Measurements from ENCODE around the gene FAM107A. TPM values are rescaled to one million over a fixed set of nuclear protein-coding genes. Genes with fewer than 3 reads are reported as not detected.
A peak's percentile ranks its signal among the peaks of the same experiment; 100 is the strongest.

The FAM107A gene
- total and polyA plus RNA-seq, 2 of the 4 experiments (the other 2 are of a cell fraction): not detected

DNA sequence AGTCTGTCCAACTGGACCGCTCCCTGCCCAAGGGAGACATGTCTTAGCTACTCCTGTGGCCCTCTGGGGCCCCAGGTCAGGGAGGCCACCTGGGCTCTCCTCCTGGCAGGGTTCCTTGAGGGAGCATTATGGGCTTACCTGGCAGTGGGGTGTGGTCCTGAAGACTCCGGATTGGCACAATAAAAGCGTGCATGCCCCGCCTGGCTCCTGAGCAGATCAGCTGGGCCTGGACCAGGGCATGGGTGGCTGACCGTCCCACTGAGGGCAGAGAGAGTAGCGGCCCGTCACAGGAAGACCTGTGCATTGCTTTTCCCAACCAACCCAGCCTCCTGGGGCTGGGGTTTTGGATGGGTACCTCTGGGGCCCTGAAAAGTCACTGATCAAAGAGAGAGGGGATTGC lies 45.6 kb downstream of the FAM107A start:
- no peak overlapping the region for H3K23ac ChIP-seq (ENCODE audit: low read depth, low read length)
- peaks cover 3% of the 10 kb centered on the region; the same call in 1 of the 2 replicates for H3K36me3 ChIP-seq (ENCODE audit: control insufficient read depth, insufficient read depth, low read length)
- no TSS peak for BruUV-seq (replicated peaks)
- no peaks in the 10 kb centered on the region for H4K20me1 ChIP-seq (ENCODE audit: insufficient read depth, low read length)
- H2AK5ac ChIP-seq (ENCODE audit: low read depth, low read length): no peak overlapping the region
- TF ChIP-seq POLR2A (IDR thresholded peaks at IDR 0.05; ENCODE audit: low read depth, low read length): no peak
- no peak for TF ChIP-seq RAD21 (IDR thresholded peaks at IDR 0.05; ENCODE audit: low read length)
- TF ChIP-seq, protein P1, sequence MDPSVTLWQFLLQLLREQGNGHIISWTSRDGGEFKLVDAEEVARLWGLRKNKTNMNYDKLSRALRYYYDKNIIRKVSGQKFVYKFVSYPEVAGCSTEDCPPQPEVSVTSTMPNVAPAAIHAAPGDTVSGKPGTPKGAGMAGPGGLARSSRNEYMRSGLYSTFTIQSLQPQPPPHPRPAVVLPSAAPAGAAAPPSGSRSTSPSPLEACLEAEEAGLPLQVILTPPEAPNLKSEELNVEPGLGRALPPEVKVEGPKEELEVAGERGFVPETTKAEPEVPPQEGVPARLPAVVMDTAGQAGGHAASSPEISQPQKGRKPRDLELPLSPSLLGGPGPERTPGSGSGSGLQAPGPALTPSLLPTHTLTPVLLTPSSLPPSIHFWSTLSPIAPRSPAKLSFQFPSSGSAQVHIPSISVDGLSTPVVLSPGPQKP (IDR thresholded peaks at IDR 0.05; ENCODE audit: borderline replicate concordance, low read depth, low read length): no peak
- TF ChIP-seq MXI1 (IDR thresholded peaks at IDR 0.05; ENCODE audit: borderline replicate concordance, low read depth, low read length): no peak
- no peak for TF ChIP-seq RFX5 (IDR thresholded peaks at IDR 0.05; ENCODE audit: low read depth, low read length)
- TF ChIP-seq RCOR1 (IDR thresholded peaks at IDR 0.05; ENCODE audit: insufficient replicate concordance, low read length): no peak
- no peak for TF ChIP-seq CHD1 (IDR thresholded peaks at IDR 0.05; ENCODE audit: low read depth, low read length)
- no peak for TF ChIP-seq FOS (IDR thresholded peaks at IDR 0.05; ENCODE audit: low read depth, low read length)
- TF ChIP-seq MAZ (IDR thresholded peaks at IDR 0.05; ENCODE audit: borderline replicate concordance, low read depth, low read length): no peak
- no peak for TF ChIP-seq SMC3 (IDR thresholded peaks at IDR 0.05; ENCODE audit: low read depth, low read length)
- no peak for TF ChIP-seq CEBPB (IDR thresholded peaks at IDR 0.05; ENCODE audit: low read depth, low read length)
- TF ChIP-seq, protein P2, sequence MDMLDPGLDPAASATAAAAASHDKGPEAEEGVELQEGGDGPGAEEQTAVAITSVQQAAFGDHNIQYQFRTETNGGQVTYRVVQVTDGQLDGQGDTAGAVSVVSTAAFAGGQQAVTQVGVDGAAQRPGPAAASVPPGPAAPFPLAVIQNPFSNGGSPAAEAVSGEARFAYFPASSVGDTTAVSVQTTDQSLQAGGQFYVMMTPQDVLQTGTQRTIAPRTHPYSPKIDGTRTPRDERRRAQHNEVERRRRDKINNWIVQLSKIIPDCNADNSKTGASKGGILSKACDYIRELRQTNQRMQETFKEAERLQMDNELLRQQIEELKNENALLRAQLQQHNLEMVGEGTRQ (IDR thresholded peaks at IDR 0.05; ENCODE audit: low read depth, low read length): no peak
- TF ChIP-seq, protein P3, sequence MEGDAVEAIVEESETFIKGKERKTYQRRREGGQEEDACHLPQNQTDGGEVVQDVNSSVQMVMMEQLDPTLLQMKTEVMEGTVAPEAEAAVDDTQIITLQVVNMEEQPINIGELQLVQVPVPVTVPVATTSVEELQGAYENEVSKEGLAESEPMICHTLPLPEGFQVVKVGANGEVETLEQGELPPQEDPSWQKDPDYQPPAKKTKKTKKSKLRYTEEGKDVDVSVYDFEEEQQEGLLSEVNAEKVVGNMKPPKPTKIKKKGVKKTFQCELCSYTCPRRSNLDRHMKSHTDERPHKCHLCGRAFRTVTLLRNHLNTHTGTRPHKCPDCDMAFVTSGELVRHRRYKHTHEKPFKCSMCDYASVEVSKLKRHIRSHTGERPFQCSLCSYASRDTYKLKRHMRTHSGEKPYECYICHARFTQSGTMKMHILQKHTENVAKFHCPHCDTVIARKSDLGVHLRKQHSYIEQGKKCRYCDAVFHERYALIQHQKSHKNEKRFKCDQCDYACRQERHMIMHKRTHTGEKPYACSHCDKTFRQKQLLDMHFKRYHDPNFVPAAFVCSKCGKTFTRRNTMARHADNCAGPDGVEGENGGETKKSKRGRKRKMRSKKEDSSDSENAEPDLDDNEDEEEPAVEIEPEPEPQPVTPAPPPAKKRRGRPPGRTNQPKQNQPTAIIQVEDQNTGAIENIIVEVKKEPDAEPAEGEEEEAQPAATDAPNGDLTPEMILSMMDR (conservative IDR thresholded peaks at IDR 0.05; ENCODE audit: low read depth, low read length): no peak
- TF ChIP-seq MAFK (IDR thresholded peaks at IDR 0.05; ENCODE audit: low read depth, low read length): no peak
- no peak for TF ChIP-seq NFE2L2 (IDR thresholded peaks at IDR 0.05; ENCODE audit: low read depth, low read length)
- no peak for TF ChIP-seq BHLHE40 (IDR thresholded peaks at IDR 0.05; ENCODE audit: low read depth, low read length)
- POLR2A ChIA-PET (ENCODE audit: unreplicated experiment): no interaction called here
- in situ Hi-C loops (cut with MboI; ENCODE audit: low sequenced_read_pairs) (loop anchor here (5.0 kb wide), 1 partner anchor 204 kb away; no protein-coding TSS in a partner anchor), dilution Hi-C loops (cut with HindIII; ENCODE audit: low sequenced_read_pairs, unreplicated experiment) (no loop called here), intact Hi-C loops (cut with micrococcal nuclease) (loop anchor here (5.0 kb wide), 1 partner anchor 39 kb away; the partner anchor contains the start of gene KCTD6)
- peaks cover 14% of the 10 kb centered on the region for H3K4me1 ChIP-seq (ENCODE audit: control insufficient read depth, insufficient read depth, low read length)
- no peak overlapping the region for H4K5ac ChIP-seq (ENCODE audit: low read depth, low read length)
- no peaks in the 10 kb centered on the region for H3K27me3 ChIP-seq (ENCODE audit: control insufficient read depth, insufficient read depth, low read length)
- no peaks in the 10 kb centered on the region for H3K9me3 ChIP-seq (ENCODE audit: control insufficient read depth, insufficient read depth, low read length)
- peak overlapping the region; percentile 71 for H2AK9ac ChIP-seq (replicated peaks; ENCODE audit: low read depth, low read length, poor library complexity)
- no peak overlapping the region for H3K56ac ChIP-seq (ENCODE audit: extremely low read depth, insufficient read depth, low read length)
- WGBS, 2 experiments (ENCODE audit: extremely low coverage in 2 of 2, insufficient read length in 1 of 2): 100% methylated on average over 2 of the region's 7 CpGs; no CpG with 5 or more reads in 1 of the 2 experiments
- H3K9me1 ChIP-seq (ENCODE audit: insufficient read depth, low read length): peaks cover 3% of the 10 kb centered on the region; the same call in 1 of the 2 replicates
- H3K4ac ChIP-seq (ENCODE audit: low read depth, low read length): no peak overlapping the region
- no peak overlapping the region for H2BK5ac ChIP-seq (ENCODE audit: low read depth, low read length, poor library complexity, severe bottlenecking)
- no peak overlapping the region for H3K4me3 ChIP-seq (ENCODE audit: insufficient read depth, low read depth, low read length)
- no peak overlapping the region for H2AFZ ChIP-seq (replicated peaks; ENCODE audit: low read length, poor library complexity)
- no peak overlapping the region for H2BK15ac ChIP-seq (ENCODE audit: low read depth, low read length)
- H2BK120ac ChIP-seq (ENCODE audit: low read depth, low read length): no peak overlapping the region
- no peaks in the 10 kb centered on the region for H3K79me1 ChIP-seq (ENCODE audit: low read depth in 1 of 2, low read length in 2 of 2)
- no peak overlapping the region for H4K8ac ChIP-seq (ENCODE audit: low read depth in 2 of 2, low read length in 2 of 2)
- no peak overlapping the region for H3K9ac ChIP-seq (ENCODE audit: low read depth, low read length)
- DNase-seq (no peak), ATAC-seq (ENCODE audit: low read depth) (no peak)
- H4K91ac ChIP-seq (ENCODE audit: insufficient read depth, low read depth, low read length): no peak overlapping the region
- no peak overlapping the region for H2BK20ac ChIP-seq (ENCODE audit: low read depth, low read length)
- no peak overlapping the region for H3K4me2 ChIP-seq (ENCODE audit: low read depth, low read length)
- CTCF ChIA-PET: interaction anchor here (0.6 to 1.5 kb wide), 4 partner anchors 12 to 232 kb away, joined by 3 read pairs; partner anchors contain the start of gene KCTD6
- H3K18ac ChIP-seq (ENCODE audit: low read depth, low read length): no peak overlapping the region
- H3K14ac ChIP-seq (replicated peaks; ENCODE audit: low read depth, low read length): no peak overlapping the region
- no peak overlapping the region for H3K27ac ChIP-seq (ENCODE audit: insufficient read depth, low read length)

All from IMR-90 (cell line).